Superior temporal gyrus (tissue), 1 donor: Measurements from ENCODE around the gene TM4SF4.
"Not testable (repeated sequence)": the region's sequence is repeated elsewhere in the genome, so short reads cannot be mapped to it uniquely, and the experiment has no call there.

ENCODE experiments used
- DNase-seq: peaks from one replicate; pipeline ENCODE4 v3.0.0-alpha.2; 2016; ENCODE audit errors: extremely low spot score

Gene TM4SF4, protein sequence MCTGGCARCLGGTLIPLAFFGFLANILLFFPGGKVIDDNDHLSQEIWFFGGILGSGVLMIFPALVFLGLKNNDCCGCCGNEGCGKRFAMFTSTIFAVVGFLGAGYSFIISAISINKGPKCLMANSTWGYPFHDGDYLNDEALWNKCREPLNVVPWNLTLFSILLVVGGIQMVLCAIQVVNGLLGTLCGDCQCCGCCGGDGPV

GRCh38 chr3:149474250-149474817 lies at the start of gene TM4SF4:
TM4SF4 (plus strand) TSS chr3:149474697; CDS start chr3:149474878, 181 bp downstream.
- DNase-seq = no peak

GRCh38 chr3:149424918-149425317 lies 49.6 kb upstream of the TM4SF4 start:
- DNase-seq = no peak

GRCh38 chr3:149426325-149426724 lies 48.2 kb upstream of the TM4SF4 start:
- DNase-seq = no peak

DNA sequence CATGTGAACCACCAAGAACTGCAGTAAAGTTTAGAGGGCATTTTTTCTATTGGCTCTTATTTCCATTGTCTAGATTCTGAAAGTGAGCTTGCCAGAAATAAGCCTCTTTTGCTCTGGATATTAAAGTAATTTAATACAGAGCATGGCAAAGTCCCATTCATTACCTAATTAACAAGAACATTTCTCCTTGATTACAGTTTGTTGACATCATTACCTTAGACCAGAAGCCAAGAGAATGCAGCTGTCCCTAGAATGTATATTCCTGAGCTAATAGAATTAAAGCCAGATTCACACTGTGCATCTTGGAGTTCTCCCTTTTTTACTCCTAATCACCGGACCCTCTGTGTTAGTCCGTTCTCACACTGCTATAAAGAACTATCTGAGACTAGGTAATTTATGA lies 46.4 kb upstream of the TM4SF4 start:
- no peak for DNase-seq

DNA sequence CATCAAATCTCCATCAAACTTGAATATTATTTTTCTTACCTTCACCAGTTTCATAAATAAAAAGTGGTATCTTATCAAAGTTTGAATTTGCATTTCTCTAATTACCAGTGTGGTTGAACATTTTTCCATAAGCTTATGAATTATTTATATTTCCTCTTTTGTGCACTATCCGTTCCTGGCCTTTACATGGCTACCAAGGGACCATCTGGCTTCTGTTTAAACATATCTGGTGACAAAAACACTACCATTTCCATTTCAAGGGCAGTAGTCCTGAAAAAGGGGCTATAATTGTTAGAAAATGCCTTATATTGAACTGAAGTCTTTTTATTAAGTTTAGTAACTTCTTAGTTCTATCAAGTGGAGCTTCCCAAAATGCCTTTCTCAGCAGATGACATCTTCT lies 44.3 kb upstream of the TM4SF4 start:
- DNase-seq = no peak

DNA sequence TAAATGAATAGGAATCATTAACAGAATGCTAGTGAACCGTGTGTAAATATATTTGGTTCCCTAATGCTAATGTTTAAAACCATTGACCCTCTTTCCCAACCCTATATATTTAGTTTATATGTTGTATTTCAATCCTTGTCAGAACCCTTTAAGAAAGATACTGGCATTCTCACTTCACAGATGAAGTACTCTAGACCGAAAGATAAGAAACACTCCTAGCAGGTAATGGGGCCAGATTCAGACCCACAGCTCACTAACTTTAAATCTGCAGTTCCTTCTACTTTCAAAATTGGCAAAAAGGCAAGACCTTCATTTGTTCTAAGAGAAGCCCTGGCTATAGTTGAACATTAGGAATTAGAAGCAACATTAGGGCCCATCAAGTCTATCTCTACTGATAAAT lies 42.3 kb upstream of the TM4SF4 start:
- DNase-seq = no peak

- DNase-seq = no peak
These were observed 38.3 kb upstream of the TM4SF4 start for GRCh38 chr3:149435996-149436885.

- no peak for DNase-seq
These were observed 37.2 kb upstream of the TM4SF4 start for GRCh38 chr3:149437286-149437685.

- no peak for DNase-seq
These were observed 36.8 kb upstream of the TM4SF4 start for GRCh38 chr3:149437710-149438109.

DNA sequence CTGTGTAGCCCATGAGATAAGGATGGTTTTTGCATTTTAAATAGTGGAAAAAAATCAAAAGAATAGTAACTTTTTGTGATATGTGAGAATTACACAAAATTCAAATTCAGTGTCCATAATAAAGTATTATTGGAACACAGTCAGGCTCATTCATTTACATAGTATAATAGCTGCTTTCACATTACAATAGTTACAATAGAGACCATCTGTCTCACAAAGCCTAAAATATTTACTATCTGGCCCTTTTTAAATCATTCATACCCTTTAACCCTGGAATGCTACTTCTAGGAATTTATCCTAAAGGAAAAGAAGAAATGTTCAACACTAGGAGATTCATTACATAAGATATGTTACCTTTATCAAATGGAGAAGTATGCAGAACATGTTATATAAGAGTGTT lies 35.5 kb upstream of the TM4SF4 start:
- no peak for DNase-seq

GRCh38 chr3:149441642-149442041 lies 32.9 kb upstream of the TM4SF4 start:
- no peak for DNase-seq

GRCh38 chr3:149442043-149442442 lies 32.5 kb upstream of the TM4SF4 start:
- no peak for DNase-seq

- DNase-seq = no peak
These were observed 31.5 kb upstream of the TM4SF4 start for GRCh38 chr3:149442851-149443544.

GRCh38 chr3:149443545-149443912 lies 31.0 kb upstream of the TM4SF4 start:
- DNase-seq = no peak

GRCh38 chr3:149444867-149445266 lies 29.6 kb upstream of the TM4SF4 start:
- DNase-seq = not testable (repeated sequence)

- DNase-seq = no peak
These were observed 26.1 kb upstream of the TM4SF4 start for GRCh38 chr3:149448331-149448831.

DNA sequence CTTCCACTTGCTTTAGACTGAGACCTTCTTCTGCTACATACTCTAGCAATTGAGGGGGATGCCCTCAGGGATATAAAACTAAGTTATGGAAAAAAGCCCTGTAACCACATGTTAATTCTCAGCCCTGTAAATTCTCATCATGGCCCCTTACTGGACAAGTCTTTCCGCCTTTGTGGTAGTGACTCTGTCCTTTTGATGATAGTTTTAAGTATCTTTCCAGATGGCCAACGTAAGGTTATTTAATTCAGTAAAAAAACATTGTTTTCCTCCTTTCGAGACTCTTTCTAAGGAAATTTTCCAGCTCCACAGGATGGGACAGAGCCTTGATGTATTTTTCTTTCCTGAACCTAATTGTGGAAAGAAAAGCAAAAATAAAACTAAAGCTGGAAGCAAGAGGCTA lies 25.3 kb upstream of the TM4SF4 start:
- DNase-seq = no peak

- no peak for DNase-seq
These were observed 24.7 kb upstream of the TM4SF4 start for GRCh38 chr3:149449799-149450198.

DNA sequence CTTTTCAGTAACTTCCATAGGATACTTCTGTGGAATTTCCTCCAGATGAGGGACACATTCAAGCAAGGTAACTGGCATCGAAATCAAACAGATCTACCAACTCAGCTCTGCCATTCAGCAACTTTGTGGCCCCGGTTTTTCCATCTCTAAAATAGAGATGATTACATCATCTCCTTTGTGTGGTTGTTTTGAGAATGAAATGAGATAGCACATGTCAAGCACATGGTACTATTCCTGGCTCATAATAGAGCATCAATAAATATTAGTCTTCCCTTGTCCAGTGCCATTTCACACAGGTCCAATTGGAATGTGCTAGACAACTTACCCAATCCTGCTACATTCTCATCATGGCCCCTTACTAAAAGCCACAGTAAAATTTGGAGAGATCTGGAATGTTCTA lies 24.2 kb upstream of the TM4SF4 start:
- DNase-seq = no peak

DNA sequence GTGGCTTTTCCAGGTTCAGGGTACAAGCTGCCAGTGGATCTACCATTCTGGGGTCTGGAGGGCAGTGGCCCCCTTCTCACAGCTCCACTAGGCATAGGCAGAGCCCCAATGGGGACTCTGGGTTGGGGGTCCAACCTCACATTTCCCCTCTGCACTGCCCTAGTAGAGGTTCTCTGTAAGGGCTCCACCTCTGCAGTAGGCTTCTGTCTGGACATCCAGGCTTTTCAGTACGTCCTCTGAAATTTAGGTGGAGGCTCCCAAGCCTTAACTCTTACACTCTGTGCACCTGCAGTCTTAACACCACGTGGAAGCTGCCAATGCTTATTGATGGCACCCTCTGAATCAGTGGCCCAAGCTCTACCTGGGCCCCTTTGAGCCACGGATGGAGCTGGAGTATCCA lies 22.5 kb upstream of the TM4SF4 start:
- DNase-seq = no peak

GRCh38 chr3:149453140-149453805 lies 21.2 kb upstream of the TM4SF4 start:
- DNase-seq = no peak

GRCh38 chr3:149454746-149455145 lies 19.8 kb upstream of the TM4SF4 start:
- no peak for DNase-seq
